ENCODE results near the gene ZNF26.

- TF ChIP-seq CTCF (IDR thresholded peaks at IDR 0.05), result no peak
- no peak for TF ChIP-seq POLR2AphosphoS5 (IDR thresholded peaks at IDR 0.05)
- TF ChIP-seq POLR2A (IDR thresholded peaks at IDR 0.05), result no peak
Measured at GRCh38 chr12:133038118-133038709, 52.0 kb downstream of the ZNF26 start.
